Urothelium cell line (cell line): ENCODE results near the gene IL1B.

ENCODE experiments used
- DNase-seq: peaks from one replicate; pipeline ENCODE4 v3.0.0; 2011; ENCODE audit warnings: low spot score, mixed read lengths
- FAIRE-seq: peaks from 2 replicates; lab custom pipeline; 2011; peaks lifted over from hg19 to GRCh38; lab: Jason Lieb, UNC

The IL1B gene

DNA sequence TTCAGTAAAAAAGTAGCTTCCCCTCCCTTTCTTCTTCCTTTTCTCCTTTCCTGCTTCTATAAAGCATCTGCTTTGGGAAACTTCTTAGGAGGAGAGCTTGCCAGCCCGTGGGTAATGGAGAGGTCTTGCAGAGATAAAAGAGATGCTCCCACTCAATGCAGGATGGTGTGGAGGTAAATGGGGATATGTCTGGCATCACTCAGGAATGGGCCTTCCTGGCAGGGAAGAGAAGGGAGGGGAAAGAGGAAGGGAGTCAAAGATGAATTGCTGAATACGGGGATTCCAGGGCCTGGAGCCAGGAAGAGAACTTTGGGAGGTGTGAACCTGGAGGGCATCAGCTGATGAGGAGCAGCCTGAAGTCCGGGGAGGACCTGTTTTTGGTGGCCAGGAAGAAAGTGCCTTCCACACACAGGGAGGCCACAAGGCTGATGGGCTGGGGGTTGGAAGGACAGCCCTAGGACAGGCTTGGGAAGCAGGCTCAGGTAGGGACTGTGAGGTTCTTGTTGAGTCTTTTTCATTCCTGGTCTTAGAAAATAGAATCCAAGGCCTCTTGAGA is 25.2 kb downstream of the IL1B start:
- DNase-seq, result no peak
- no peak for FAIRE-seq

DNA sequence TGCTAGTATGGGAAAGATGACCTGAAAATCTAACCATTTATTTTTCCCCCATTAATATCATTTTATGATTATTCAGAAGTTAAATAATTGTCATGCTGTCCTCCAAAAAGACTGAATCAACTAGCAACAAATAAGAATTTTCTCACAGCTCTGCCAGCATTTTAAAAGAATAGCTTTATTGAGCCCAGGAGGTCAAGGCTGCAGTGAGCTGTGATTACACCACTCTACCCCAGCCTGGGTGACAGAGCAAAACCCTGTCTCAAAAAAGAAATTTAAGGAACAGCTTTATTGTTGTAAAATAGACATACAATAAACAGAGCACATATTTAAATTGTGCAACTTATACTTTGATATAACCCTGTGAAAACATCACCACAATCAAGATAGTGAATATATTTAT is 27.5 kb downstream of the IL1B start:
- FAIRE-seq (no peak), DNase-seq (no peak)

DNA sequence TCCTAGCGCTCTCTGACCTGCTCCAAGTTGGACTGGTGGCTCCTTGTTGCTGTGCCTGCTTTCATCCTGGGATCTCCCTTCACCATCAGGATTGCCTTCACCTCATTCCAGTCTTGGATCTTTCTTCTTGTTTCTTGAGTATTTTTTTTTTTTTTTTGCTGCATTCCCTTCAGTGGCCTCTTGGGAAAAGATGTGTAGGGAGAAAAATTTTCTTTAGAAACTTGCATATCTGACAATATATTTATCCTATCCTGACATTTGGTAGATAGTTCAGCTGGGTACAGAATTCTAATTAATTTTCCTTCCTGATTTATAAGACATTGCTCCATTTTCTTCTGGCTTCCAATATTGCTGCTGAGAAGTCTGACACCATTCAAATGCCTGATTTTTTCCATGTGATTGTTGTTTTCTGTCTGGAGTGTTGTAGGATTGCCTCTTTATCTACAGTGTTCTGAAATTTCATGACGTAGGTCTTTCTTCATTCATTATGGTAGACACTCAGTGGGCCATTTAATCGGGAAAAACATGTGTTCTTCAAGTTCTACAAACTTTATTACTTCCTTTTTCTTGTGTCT is 29.3 kb downstream of the IL1B start:
- FAIRE-seq, result no peak

DNA sequence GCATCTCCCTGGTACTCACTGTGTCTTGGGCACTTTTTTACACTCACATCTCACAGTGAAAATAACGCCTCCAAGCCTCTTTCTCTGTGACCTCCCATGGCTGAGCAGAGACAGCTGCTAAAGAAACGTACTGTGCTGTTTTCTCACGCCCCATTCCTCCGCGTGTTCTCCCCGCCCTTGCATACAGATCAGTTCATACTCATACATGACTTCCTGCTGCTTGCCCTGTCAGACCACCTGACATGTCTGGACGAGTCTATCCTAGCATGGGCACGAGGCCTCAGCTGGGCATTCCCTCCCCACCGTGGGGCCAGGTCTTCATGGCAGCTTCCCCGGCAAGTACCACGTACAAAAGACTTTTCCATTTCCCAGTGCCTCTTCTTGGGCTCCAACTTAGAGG is 31.0 kb downstream of the IL1B start:
- FAIRE-seq (no peak), DNase-seq (no peak)

More for the DNA sequence above, 29.3 kb downstream of the IL1B start:
- no peak for DNase-seq

DNA sequence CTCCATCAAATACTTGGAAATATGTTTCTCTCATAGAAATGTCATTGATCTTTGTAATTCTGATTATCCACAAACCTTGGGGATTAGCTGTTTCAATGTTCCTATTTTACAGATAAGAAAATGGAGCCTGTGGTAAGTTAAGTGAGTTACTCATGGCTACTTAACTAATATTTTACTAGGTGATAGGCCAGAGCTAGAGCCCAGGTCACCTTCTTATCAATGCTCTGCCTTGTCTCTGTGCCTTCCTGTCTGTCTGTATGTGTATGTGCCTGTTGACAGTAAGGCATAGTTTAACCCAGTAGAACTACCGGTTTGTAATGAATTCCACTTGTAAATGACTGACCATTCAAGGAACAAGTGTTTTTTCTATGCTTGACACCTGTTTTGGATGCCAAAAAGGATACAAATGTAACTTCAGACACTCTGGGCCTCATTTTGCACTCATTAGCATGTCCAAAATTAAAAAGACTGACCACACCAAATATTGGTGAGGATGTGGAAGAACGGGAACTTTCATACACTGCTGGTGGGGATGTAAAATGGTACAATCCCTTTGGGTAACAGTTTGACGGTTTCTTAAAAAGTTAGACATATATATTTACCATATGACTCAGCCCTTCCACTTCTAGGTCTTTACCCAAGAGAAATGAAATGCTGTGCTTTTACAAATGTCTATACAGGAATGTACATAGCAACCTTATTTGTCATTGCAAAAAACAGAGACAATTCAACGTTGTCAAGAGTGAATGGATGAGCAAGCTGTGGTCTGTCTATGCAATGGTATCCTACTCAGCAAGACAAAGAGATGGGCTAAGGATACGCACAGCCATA is 32.7 kb downstream of the IL1B start:
- no peak for DNase-seq
- FAIRE-seq, result no peak

DNA sequence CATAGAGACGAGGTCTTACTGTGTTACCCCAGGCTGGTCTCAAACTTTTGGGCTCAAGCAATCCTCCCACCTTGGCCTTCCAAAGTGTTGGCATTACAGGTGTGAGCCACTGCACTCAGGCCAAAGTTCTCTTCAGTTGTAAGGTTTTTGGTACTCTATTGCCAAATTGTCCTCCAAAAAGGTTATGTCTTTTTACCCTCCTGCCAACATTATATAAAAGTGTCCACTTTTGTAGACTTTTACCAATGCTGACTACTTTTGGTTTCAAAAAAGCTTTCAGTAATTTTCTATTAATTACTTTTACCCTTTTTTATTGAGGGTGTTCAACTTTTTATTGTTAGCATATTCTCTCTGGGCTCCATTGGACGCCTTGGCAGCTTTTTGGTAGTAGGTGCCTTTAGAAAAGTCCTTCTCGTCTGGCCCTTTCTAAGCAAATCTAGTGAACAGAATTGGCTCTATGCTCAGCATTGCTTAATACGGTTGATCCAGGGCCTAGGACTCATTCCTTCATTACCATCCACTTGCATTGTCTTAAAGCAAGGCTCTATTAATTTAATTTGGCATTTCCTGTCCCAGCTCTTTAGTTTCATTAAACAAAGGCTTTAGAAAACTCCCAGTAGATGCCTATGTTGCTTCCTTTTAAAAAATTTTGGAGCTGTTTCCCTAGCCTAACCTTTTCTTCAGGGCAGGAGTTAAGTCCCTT is 35.5 kb downstream of the IL1B start:
- FAIRE-seq (no peak), DNase-seq (no peak)

DNA sequence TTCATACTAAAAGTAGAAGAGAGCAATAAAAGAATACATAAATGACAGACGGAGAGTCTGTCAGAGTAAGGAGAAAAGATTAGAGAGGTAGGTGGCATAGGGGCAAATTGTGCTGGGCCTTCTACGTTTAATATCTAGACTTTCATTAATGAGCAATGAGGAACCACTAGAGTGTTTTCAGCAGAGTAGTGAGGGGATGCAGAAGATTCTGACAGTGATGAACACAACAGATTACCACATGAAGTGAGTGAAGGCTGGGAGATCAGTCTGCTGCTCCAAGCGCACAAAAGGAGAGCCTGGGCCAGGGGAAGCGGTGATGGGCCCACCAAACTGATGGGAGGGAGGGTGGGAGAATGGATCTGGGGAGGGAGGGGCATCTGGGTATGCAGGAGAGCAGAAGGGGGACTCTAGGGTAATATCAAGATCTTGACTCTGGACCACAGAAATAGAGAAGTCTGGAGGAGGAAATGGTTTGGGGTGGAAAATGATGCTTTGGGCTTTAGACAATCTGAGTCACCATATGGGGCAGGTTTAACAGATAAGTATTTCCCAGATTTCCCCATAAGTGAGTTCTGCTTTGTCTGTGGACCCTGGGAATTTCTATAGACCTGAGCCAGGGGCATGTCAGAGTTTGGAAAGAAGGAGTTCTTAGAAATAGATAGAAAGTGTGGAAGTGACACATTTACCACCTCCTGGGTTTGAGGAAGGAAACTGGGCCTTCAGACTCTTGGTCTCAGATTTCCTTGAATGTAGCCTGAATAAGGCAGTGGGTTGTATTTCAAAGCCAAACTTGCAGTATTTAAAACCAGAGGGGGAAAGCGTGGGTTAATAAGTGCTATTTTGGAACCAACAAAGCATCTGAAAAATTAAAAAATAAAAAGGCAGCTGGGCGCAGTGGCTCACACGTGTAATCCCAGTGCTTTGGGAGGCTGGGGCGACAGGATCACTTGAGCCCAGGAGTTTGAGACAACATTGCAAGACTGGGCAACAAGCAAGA is 37.3 kb downstream of the IL1B start:
- DNase-seq, result no peak
- FAIRE-seq, result no peak

DNA sequence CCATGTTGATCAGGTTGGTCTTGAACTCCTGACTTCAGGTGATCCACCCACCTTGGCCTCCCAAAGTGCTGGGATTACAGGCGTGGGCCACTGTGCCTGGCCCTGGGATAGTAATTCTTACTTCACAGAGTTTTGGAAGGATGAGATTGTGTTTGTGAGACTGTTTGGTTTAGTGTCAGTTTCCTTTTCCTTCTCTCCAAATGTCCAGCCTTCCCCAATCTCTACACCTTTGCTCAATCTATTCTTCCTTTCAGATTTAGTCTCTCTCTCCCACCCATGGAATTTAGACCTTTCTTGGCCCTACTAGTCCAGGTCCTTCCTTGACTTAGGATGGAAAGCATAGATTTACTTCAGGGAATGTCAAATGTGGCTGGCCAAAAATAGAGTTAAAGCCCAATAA is 40.1 kb downstream of the IL1B start:
- DNase-seq, result no peak

DNA sequence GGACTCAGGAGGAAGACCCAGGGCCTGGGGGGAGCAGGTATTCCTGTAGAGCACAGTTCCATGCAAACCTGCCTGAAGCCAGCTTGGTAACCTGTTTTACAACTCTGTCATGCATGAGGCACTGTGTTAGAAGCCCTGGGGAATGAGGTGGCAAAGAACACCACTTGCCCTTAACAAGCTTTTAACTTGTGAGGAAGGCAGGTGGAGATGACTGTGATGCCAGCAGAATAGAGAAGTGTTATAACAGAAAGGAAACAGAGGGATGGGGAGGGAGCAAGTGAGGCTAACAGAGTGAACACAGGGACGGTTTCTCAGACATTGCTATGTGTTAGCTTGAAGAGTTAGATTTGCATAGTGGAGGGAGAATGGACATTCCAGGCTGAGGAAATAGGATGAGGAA is 40.8 kb downstream of the IL1B start:
- FAIRE-seq, result no peak
- DNase-seq, result no peak

More for the DNA sequence above, 40.1 kb downstream of the IL1B start:
- no peak for FAIRE-seq

DNA sequence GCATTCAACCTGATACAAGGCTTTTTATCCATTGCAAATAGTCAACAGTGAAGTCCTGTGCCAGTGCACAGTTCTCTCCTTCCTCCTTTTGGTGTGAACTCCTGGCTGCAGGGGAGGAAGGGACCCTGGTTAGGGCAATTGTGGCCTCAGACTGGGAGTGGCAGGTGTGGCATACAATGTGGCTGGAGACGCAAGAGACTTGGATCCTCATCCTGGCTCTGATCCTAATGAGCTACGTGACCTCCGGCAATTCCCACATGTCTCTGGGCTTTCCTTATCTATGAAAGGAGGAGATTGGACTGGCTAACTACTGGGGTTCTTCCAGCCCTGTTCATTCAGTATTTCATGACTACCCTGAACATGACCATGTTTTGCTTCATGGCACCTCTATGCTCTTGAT is 41.7 kb downstream of the IL1B start:
- DNase-seq (no peak), FAIRE-seq (no peak)

DNA sequence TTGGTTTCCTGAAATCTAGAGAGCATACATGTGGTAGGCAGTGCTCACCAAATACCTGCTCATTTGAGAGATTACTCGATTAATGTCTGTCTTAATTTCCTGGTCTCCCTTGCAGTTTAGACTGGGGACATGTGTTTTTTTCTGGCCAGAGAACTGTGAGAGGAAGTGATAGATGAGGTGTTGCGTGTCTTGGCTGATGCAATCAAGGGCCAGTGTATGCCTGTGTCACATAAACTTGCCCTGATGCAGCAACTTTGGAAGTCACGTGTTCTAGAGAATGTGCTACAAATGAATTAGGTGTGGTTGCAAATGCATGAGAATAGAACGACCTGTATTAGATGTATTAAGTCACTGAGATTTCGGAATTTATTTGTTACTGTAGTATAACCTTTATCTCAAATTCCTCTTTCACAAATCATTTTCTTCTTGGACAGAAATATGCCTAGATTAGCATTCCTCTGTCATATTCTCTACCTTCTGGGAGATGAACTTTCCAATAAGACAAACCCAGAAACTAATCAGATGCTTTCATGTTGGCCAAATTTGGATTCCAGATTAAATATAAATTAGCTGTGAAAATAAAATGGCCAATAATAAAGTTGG is 42.3 kb downstream of the IL1B start:
- peak; percentile 56 for DNase-seq

DNA sequence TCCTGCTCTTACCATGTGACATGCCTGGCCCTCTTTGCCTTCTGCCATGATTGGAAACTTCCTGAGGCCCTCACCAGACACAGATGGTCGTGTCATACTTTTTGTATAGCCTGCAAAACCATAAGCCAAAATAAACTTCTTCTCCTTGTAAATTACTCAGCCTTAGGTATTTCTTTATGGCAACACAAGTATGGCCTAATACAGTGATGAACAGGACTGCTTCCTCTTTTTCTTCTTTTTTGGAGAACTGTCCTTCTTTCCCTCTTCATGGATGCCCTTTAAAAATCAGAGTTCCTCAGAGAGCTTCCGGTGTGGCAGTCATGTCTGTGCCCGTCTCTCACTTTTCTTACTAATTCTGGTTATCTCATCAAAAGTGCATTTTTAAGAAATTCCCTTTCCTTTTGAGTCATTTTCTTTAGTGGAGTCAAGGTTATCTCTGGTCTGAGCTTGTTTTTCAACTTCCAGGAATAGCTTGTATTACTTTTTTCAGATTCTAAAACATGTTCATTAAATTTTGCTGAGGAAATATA is 43.1 kb downstream of the IL1B start:
- FAIRE-seq (no peak), DNase-seq (no peak)

More for the DNA sequence above, 42.3 kb downstream of the IL1B start:
- FAIRE-seq, result peak; percentile 13

DNA sequence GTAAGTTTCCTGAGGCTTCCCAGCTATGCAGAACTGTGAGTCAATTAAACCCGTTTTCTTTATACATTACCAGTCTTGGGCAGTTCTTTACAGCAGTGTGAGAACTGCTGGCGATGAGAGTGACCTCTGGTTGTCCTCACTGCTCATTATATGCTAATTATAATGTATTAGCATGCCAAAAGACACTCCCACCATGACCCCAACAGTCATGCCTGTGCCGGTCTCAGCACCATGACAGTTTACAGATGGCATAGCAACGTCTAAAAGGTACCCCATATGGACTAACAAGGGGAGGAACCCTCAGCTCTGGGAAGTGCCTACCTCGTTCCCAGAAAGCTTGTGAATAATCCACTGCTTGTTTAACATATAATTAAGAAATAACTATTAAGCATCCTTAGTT is 44.2 kb downstream of the IL1B start:
- no peak for FAIRE-seq

DNA sequence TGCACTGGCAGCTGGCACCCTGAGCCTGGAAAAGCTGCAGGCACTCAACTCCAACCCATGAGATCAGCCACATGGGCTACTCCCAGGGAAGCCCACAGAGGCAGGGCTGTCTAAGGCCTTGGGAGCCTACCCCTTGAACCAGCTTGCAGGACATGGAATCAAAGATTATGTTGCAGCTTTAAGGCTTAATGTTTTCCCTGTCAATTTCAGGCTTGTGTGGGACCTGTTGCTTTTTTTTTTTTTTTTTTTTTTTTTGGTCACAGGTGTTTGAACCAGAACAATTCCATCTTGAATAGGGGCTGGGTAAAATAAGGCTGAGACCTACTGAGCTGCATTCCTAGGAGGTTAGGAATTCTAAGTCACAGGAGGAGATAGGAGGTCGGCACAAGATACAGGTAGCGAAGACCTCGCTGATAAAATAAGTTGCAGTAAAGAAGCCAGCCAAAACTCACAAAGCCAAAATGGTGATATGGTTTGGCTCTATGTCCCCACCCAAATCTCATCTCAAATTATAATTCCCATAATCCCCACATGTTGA is 44.8 kb downstream of the IL1B start:
- DNase-seq, result no peak
- FAIRE-seq, result no peak

More for the DNA sequence above, 44.2 kb downstream of the IL1B start:
- no peak for DNase-seq

DNA sequence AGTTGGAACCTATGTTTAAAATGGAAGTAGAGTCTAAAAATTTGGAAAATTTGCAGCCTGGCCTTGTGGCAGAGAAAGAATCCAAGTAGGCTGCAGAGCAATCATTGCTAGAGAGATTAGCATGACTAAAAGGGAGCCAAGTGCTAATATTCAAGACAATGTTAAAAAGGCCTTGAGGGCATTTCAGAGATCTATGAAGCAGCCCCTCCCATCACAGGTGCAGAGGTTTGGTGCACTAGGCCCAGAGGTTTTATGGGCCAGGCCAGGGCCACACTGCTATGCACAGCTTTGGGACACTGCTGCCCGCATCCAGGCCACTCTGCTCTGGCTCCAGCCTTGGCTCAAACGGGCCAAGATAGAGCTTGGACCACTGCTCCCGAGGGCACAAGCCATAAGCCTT is 45.6 kb downstream of the IL1B start:
- DNase-seq, result no peak
- no peak for FAIRE-seq

DNA sequence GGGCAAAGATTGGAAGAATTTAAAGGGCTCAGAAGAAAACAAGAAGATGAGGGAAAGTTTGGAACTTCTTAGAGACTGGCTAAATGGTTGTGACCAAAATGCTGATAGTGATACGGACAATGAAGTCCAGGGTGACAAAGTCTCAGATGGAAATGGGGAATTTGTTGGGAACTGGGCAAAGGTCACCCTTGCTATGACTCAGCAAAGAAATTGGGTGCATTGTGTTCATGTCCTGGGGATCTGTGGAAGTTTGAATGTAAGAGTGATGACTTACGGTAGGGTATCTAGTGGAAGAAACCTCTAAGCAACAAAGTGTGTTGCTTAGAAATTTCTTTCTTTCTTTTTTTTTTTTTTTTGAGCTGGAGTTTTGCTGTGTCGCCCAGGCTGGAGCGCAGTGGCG is 46.3 kb downstream of the IL1B start:
- DNase-seq (no peak), FAIRE-seq (no peak)

DNA sequence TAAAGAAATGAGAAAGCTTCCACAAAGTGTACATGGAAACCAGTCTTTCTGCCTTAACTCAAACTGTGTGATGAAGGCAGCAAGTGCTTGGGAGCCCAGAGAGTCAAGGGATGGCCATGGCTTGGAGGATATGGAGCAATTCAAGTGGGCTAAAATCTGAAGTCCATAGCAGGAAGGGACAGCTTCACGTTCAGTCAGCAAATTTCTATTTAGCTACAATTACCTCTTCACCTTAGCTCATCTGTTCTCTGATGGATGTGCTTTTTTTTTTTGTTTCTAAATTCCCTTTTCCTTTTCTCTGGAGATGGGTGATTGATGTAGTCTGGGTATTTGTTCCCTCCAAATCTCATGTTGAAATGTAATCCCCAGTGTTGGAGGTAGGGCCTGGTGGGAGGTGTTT is 47.4 kb downstream of the IL1B start:
- DNase-seq (no peak), FAIRE-seq (no peak)

DNA sequence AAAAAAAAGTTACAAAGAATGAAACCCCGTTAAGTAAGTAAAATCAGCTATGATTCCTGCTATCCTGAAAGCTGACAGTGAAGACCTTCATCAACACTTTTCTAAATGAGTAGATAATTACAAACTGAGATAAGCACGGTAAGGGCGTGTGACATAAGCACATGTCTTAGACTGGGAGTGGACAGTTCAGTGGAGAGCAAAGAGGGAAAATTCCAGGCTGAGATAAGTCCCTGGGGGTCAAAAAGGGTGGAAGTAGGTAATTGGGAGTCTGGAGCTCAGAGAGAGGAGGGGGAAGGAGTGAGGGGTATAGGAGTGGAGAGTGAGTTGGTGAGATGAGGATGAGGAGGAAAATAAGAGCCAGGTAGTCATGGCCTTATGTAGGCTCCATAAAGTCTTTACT is 47.9 kb downstream of the IL1B start:
- no peak for DNase-seq
- no peak for FAIRE-seq

DNA sequence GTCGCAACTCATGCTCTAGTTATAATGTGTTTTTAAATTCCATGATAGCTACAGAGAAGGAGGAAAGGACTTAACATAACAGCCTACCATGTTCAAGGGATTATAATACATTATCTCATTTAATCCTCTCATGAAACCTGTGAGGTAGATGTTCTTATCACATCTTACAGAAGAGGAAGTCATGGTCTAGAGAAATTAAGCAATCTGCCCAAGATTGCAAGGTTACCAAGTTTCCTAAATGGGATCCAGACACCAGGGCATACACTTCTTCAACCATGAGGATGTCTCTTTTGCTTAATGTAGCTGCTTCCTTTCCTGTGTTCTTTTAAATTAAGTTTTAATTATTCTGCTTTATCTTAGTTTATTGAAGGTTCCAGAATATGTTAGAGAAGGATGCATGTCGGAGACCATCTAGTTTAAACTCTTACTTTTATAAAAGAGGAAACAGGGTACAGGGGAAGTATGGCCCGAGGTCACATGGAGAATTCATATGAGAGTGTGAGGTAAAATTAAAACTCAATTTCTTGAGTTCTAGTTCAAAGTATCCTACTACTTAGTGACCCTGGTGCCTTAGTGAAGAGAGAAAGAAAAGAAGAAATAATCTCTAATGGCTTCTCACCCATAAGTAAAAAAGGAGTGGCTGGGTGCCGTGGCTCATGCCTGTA is 48.7 kb downstream of the IL1B start:
- FAIRE-seq (no peak), DNase-seq (no peak)
